PC-3 (cell line): Measurements from ENCODE around the gene ESR1. TPM values are rescaled to one million over a fixed set of nuclear protein-coding genes. Genes with fewer than 3 reads are reported as not detected.

Experiments
- ATAC-seq: fragments of 200-7000 bp; cut with Tn5 transposase; 2 replicates; pipeline ENCODE4 v1.9.1; 2020; ENCODE audit warnings: mild to moderate bottlenecking, moderate library complexity
- BruUV-seq: library from RNA; stranded (reverse); fragments of 400-500 nt; replicated peaks from 2 replicates; lab custom pipeline; 2021; lab: Mats Ljungman, UMichigan
- CTCF ChIA-PET: fragments of 300-600 bp; sonication (Branson Sonifier 250); formaldehyde crosslinking; loops from one replicate; lab custom pipeline; 2022; ENCODE audit warnings: antibody characterized with exemption; lab: Charles Lee
- POLR2A ChIA-PET: fragments of 300-600 bp; sonication (Branson Sonifier 250); formaldehyde crosslinking; loops from one replicate; lab custom pipeline; 2022; ENCODE audit warnings: antibody characterized with exemption; ENCODE audit not compliant: unreplicated experiment; lab: Charles Lee
- DNase-seq: peaks from one replicate; pipeline ENCODE4 v3.0.0-alpha.2; 2015
- H2AFZ ChIP-seq: fragments of 300-600 bp; sonication (generic); 2 replicates; pipeline ENCODE4 v1.6.0; 2016; ENCODE audit warnings: antibody characterized with exemption, low read length
- H3F3A ChIP-seq: fragments of 300-600 bp; sonication (generic); one replicate; pipeline ENCODE4 v1.6.0; 2017; ENCODE audit warnings: antibody characterized with exemption, low read length, control low read depth, mild to moderate bottlenecking; ENCODE audit not compliant: unreplicated experiment
- H3K27ac ChIP-seq: fragments of 300-600 bp; sonication (generic); 2 replicates; pipeline ENCODE4 v1.5.1; 2016; ENCODE audit warnings: mild to moderate bottlenecking, low read length
- H3K27me3 ChIP-seq: fragments of 300-600 bp; sonication (generic); 2 replicates; pipeline ENCODE4 v1.6.1; 2016; ENCODE audit warnings: low read length, mixed read lengths
- H3K36me3 ChIP-seq: fragments of 300-600 bp; sonication (generic); 2 replicates; pipeline ENCODE4 v1.6.1; 2016; ENCODE audit warnings: low read depth, mixed run types, low read length, mixed read lengths
- H3K4me1 ChIP-seq: fragments of 300-600 bp; sonication (generic); 2 replicates; pipeline ENCODE4 v1.5.1; 2016; ENCODE audit warnings: low read length; ENCODE audit not compliant: insufficient read depth
- H3K4me2 ChIP-seq: fragments of 300-600 bp; sonication (generic); 2 replicates; pipeline ENCODE4 v1.6.0; 2016; ENCODE audit warnings: low read length
- H3K4me3 ChIP-seq: fragments of 300-600 bp; sonication (generic); 2 replicates; pipeline ENCODE4 v1.5.1; 2016; ENCODE audit warnings: mild to moderate bottlenecking, low read length, mixed read lengths
- H3K79me2 ChIP-seq: fragments of 300-600 bp; sonication (generic); 2 replicates; pipeline ENCODE4 v1.6.1; 2017; ENCODE audit warnings: low read length, mixed read lengths
- H3K9ac ChIP-seq: fragments of 300-600 bp; sonication (generic); 2 replicates; pipeline ENCODE4 v1.6.0; 2016; ENCODE audit warnings: mild to moderate bottlenecking, low read length
- H3K9me2 ChIP-seq: fragments of 300-600 bp; sonication (generic); replicated peaks from 2 replicates; pipeline ENCODE4 v1.6.1; 2016; ENCODE audit warnings: mixed run types, low read length, mixed read lengths
- H3K9me3 ChIP-seq: fragments of 300-600 bp; sonication (generic); 2 replicates; pipeline ENCODE4 v1.6.1; 2016; ENCODE audit warnings: low read length, mixed read lengths
- H4K20me1 ChIP-seq: fragments of 300-600 bp; sonication (generic); 2 replicates; pipeline ENCODE4 v1.6.1; 2016; ENCODE audit warnings: low read length, mixed read lengths
- EZH2 ChIP-seq: fragments of 300-600 bp; sonication (generic); IDR thresholded peaks from one replicate; pipeline ENCODE4 v1.6.1; 2017; ENCODE audit warnings: antibody characterized with exemption, mild to moderate bottlenecking, low read length; ENCODE audit not compliant: unreplicated experiment
- EZH2phosphoT487 ChIP-seq: fragments of 300-600 bp; sonication (generic); IDR thresholded peaks from 2 replicates; pipeline ENCODE4 v1.6.1; 2018; ENCODE audit warnings: mild to moderate bottlenecking, antibody characterized with exemption, low read length, borderline replicate concordance
- intact Hi-C: fragments of 100-400 bp; cut with micrococcal nuclease; formaldehyde crosslinking; loops from 2 replicates; pipeline ENCODE4 v1.9.0; 2023
- total RNA-seq: library from RNA; depleted of rRNA; stranded (reverse); fragments of >200 nt; gene quantifications from 2 replicates; pipeline ENCODE4 v1.2.3, GENCODE V29; 2014
- TF ChIP-seq, protein P1 (sequence below): fragments of 300-600 bp; sonication (generic); conservative IDR thresholded peaks from 2 replicates; pipeline ENCODE4 v1.5.1; 2017; ENCODE audit warnings: antibody characterized with exemption, low read depth, mild to moderate bottlenecking, low read length

The ESR1 gene
- total RNA-seq, 1 experiment from 2014 or later = 5.9 TPM

DNA sequence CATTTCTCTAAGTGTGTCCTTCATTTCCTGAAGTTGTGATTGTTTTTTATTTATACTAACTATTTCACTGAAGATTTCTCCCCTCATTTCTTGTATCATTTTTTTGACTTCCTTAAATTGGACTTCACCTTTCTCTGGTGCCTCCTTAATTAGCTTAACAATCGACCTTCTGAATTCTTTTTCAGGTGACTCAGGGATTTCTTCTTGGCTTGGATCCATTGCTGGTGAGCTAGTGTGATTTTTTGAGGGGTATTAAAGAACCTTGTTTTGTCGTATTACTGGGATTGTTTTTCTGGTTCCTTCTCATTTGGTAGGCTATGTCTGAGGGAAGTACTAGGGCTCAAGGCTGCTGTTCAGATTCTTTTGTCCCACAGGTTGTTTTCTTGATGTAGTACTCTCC, 92.8 kb downstream of the ESR1 start:
- TF ChIP-seq, protein P1, sequence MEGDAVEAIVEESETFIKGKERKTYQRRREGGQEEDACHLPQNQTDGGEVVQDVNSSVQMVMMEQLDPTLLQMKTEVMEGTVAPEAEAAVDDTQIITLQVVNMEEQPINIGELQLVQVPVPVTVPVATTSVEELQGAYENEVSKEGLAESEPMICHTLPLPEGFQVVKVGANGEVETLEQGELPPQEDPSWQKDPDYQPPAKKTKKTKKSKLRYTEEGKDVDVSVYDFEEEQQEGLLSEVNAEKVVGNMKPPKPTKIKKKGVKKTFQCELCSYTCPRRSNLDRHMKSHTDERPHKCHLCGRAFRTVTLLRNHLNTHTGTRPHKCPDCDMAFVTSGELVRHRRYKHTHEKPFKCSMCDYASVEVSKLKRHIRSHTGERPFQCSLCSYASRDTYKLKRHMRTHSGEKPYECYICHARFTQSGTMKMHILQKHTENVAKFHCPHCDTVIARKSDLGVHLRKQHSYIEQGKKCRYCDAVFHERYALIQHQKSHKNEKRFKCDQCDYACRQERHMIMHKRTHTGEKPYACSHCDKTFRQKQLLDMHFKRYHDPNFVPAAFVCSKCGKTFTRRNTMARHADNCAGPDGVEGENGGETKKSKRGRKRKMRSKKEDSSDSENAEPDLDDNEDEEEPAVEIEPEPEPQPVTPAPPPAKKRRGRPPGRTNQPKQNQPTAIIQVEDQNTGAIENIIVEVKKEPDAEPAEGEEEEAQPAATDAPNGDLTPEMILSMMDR = no peak
- no peak for TF ChIP-seq EZH2phosphoT487
- no peak for TF ChIP-seq EZH2
- Histone ChIP-seq H3K9me2 (no peaks in the 10 kb centered on the region), H3K36me3 (no peaks in the 10 kb centered on the region), H3K27ac (peak overlapping the region; percentile 97), H3K79me2 (peaks cover 6% of the 10 kb centered on the region; the same call in 1 of the 2 replicates), H3K27me3 (no peaks in the 10 kb centered on the region), H3K9me3 (no peaks in the 10 kb centered on the region), H3K4me3 (no peak overlapping the region), H3K4me1 (peaks cover 37% of the 10 kb centered on the region), H3K4me2 (peak overlapping the region; percentile 44), H2AFZ (no peak overlapping the region), H3F3A (no peaks in the 10 kb centered on the region), H3K9ac (peak overlapping the region; percentile 83), H4K20me1 (no peaks in the 10 kb centered on the region)
- POLR2A ChIA-PET = interaction anchor here (0.6 kb wide), 1 partner anchor 257 kb away, joined by 3 read pairs; no protein-coding TSS in a partner anchor
- CTCF ChIA-PET = no interaction called here
- BruUV-seq = no TSS peak
- DNase-seq (peak; percentile 64), ATAC-seq (no peak)
- intact Hi-C loops = no loop called here

DNA sequence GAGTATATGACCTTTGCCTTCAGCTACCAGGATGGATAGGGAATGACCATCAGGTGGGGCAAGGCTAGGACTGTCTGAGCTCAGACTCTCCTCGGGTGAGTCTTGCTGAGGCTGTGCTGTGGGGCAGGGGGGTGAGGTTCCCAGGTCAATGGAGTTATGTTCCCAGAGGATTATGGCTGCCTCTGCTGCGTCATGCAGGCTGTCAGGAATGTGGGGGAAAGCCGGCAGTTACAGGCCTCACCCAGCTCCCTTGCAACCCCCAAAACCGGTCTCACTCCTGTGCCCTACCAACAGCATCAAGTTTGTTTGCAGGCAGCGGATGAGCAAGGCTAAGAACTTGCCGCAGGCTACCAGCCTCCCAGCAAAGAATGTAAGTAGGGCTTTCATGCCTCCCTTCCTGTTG, 93.5 kb downstream of the ESR1 start:
- no peaks in the 10 kb centered on the region for H3K27me3 ChIP-seq
- H3K9me3 ChIP-seq = no peaks in the 10 kb centered on the region
- H3K36me3 ChIP-seq = no peaks in the 10 kb centered on the region
- ATAC-seq (peak; percentile 84), DNase-seq (peak; percentile 96)
- H4K20me1 ChIP-seq = no peaks in the 10 kb centered on the region
- no peaks in the 10 kb centered on the region for H3F3A ChIP-seq
- intact Hi-C loops = no loop called here
- H3K79me2 ChIP-seq = peaks cover 6% of the 10 kb centered on the region; the same call in 1 of the 2 replicates
- peaks cover 37% of the 10 kb centered on the region for H3K4me1 ChIP-seq
- no peak overlapping the region for H3K4me3 ChIP-seq
- no TSS peak for BruUV-seq
- peak overlapping the region; percentile 97 for H3K27ac ChIP-seq
- peak overlapping the region; percentile 85 for H3K4me2 ChIP-seq
- H3K9ac ChIP-seq = peak overlapping the region; percentile 84
- ChIA-PET POLR2A (no interaction called here), CTCF (interaction anchor here (0.6 kb wide), 1 partner anchor 224 kb away, joined by 6 read pairs; no protein-coding TSS in a partner anchor)
- H2AFZ ChIP-seq = no peak overlapping the region
- TF ChIP-seq EZH2phosphoT487 = no peak
- TF ChIP-seq, protein P1 = no peak
- no peak for TF ChIP-seq EZH2
- no peaks in the 10 kb centered on the region for H3K9me2 ChIP-seq

DNA sequence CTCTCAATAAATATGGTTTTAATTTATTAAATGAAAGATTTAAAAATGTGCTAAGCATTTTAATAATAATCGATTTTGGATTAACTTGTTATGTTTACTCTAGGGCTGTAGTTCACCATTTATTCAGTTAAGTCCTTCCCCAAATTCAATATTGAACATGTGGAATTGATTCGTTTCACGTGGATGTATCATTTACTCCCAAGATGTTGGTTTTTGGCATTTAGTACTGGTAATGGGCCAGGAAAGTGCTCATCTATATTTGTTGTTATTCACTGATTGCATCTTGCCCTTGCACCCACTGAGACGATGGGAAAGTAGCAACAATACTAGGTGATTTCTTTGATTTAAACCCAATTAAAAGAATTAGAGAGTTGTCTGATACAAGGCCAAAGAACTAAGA, 97.1 kb downstream of the ESR1 start:
- Histone ChIP-seq H4K20me1 (no peaks in the 10 kb centered on the region), H3K36me3 (no peaks in the 10 kb centered on the region), H3K9me3 (no peaks in the 10 kb centered on the region), H3K4me3 (peak overlapping the region; percentile 11; the same call in 1 of the 2 replicates), H3K27ac (no peak overlapping the region), H2AFZ (peak overlapping the region; percentile 55; the same call in 1 of the 2 replicates), H3K9ac (no peak overlapping the region), H3K27me3 (no peaks in the 10 kb centered on the region), H3K9me2 (no peaks in the 10 kb centered on the region), H3K4me2 (peak overlapping the region; percentile 29; the same call in 1 of the 2 replicates), H3K4me1 (peaks cover 37% of the 10 kb centered on the region), H3K79me2 (peaks cover 6% of the 10 kb centered on the region; the same call in 1 of the 2 replicates), H3F3A (no peaks in the 10 kb centered on the region)
- BruUV-seq = no TSS peak
- ATAC-seq = no peak
- intact Hi-C loops = no loop called here
- no peak for DNase-seq
- ChIA-PET CTCF (no interaction called here), POLR2A (no interaction called here)
- TF ChIP-seq EZH2phosphoT487 (no peak), EZH2 (no peak)
- TF ChIP-seq, protein P1 = no peak
